Nephron progenitor cell (in vitro differentiated cells): ENCODE measurements around the gene DDX3X.
"Not testable (repeated sequence)": the region's sequence is repeated elsewhere in the genome, so short reads cannot be mapped to it uniquely, and the experiment has no call there.

ENCODE experiments used
- DNase-seq: peaks from one replicate; pipeline ENCODE4 v3.0.0; 2021
- H3K27ac Mint-ChIP-seq: 2 replicates; pipeline ENCODE4 v1.8.0; 2021; ENCODE audit warnings: mild to moderate bottlenecking, moderate library complexity, mixed read lengths
- H3K27me3 Mint-ChIP-seq: 2 replicates; pipeline ENCODE4 v1.8.0; 2021; ENCODE audit warnings: mild to moderate bottlenecking, low read depth, mixed read lengths; ENCODE audit not compliant: poor library complexity
- H3K36me3 Mint-ChIP-seq: 2 replicates; pipeline ENCODE4 v1.8.0; 2021; ENCODE audit warnings: low read depth, mixed read lengths
- H3K4me1 Mint-ChIP-seq: 2 replicates; pipeline ENCODE4 v1.8.0; 2021; ENCODE audit warnings: mixed read lengths
- H3K4me3 Mint-ChIP-seq: 2 replicates; pipeline ENCODE4 v1.8.0; 2021; ENCODE audit warnings: mild to moderate bottlenecking, moderate library complexity, mixed read lengths
- H3K9me3 Mint-ChIP-seq: 2 replicates; pipeline ENCODE4 v1.8.0; 2021; ENCODE audit warnings: mild to moderate bottlenecking, moderate library complexity, mixed read lengths
- CTCF ChIP-seq: fragments of 200-600 bp; sonication (generic); IDR thresholded peaks from 2 replicates; pipeline ENCODE4 v1.5.0; 2021; ENCODE audit warnings: antibody characterized with exemption

Gene DDX3X

GRCh38 chrX:41389311-41389888 is 55.4 kb downstream of the DDX3X start:
- H3K27ac Mint-ChIP-seq: no peak overlapping the region
- peaks cover 5% of the 10 kb centered on the region for H3K27me3 Mint-ChIP-seq
- H3K4me3 Mint-ChIP-seq: no peak overlapping the region
- no peaks in the 10 kb centered on the region for H3K36me3 Mint-ChIP-seq
- H3K4me1 Mint-ChIP-seq: peaks cover 12% of the 10 kb centered on the region
- TF ChIP-seq CTCF: no peak
- peaks cover 47% of the 10 kb centered on the region for H3K9me3 Mint-ChIP-seq
- DNase-seq: no peak

GRCh38 chrX:41390576-41390975 is 56.6 kb downstream of the DDX3X start:
- not testable (repeated sequence) for H3K4me3 Mint-ChIP-seq, H3K36me3 Mint-ChIP-seq, H3K27ac Mint-ChIP-seq, H3K27me3 Mint-ChIP-seq, DNase-seq
- H3K4me1 Mint-ChIP-seq: peaks cover 12% of the 10 kb centered on the region
- H3K9me3 Mint-ChIP-seq: peaks cover 43% of the 10 kb centered on the region

- no peaks in the 10 kb centered on the region for H3K36me3 Mint-ChIP-seq
- TF ChIP-seq CTCF: no peak
- peaks cover 45% of the 10 kb centered on the region for H3K9me3 Mint-ChIP-seq
- peaks cover 5% of the 10 kb centered on the region for H3K27me3 Mint-ChIP-seq
- H3K27ac Mint-ChIP-seq: no peak overlapping the region
- H3K4me3 Mint-ChIP-seq: no peak overlapping the region
- no peak for DNase-seq
- H3K4me1 Mint-ChIP-seq: peaks cover 12% of the 10 kb centered on the region
Measured at GRCh38 chrX:41391606-41392005, 57.6 kb downstream of the DDX3X start.

- Mint-ChIP-seq H3K4me3 (no peak overlapping the region), H3K27me3 (peaks cover under 1% of the 10 kb centered on the region), H3K27ac (no peak overlapping the region), H3K36me3 (no peaks in the 10 kb centered on the region), H3K4me1 (no peaks in the 10 kb centered on the region), H3K9me3 (peaks cover 46% of the 10 kb centered on the region)
- TF ChIP-seq CTCF: no peak
- DNase-seq: no peak
Measured at GRCh38 chrX:41394293-41394692, 60.3 kb downstream of the DDX3X start.

GRCh38 chrX:41397219-41397618 is 63.3 kb downstream of the DDX3X start:
- Mint-ChIP-seq H3K9me3 (peaks cover 45% of the 10 kb centered on the region), H3K36me3 (no peaks in the 10 kb centered on the region)

GRCh38 chrX:41397768-41398167 is 63.8 kb downstream of the DDX3X start:
- no peak for TF ChIP-seq CTCF
- Mint-ChIP-seq H3K36me3 (no peaks in the 10 kb centered on the region), H3K27me3 (no peaks in the 10 kb centered on the region), H3K4me1 (no peaks in the 10 kb centered on the region), H3K9me3 (peaks cover 47% of the 10 kb centered on the region), H3K4me3 (no peak overlapping the region), H3K27ac (no peak overlapping the region)
- no peak for DNase-seq

More at GRCh38 chrX:41397219-41397618, 63.3 kb downstream of the DDX3X start:
- Mint-ChIP-seq H3K27me3 (no peaks in the 10 kb centered on the region), H3K4me1 (no peaks in the 10 kb centered on the region), H3K27ac (no peak overlapping the region), H3K4me3 (no peak overlapping the region)
- no peak for TF ChIP-seq CTCF
- no peak for DNase-seq

- not testable (repeated sequence) for H3K4me1 Mint-ChIP-seq, H3K27me3 Mint-ChIP-seq, H3K27ac Mint-ChIP-seq, H3K4me3 Mint-ChIP-seq, DNase-seq, H3K36me3 Mint-ChIP-seq
- peaks cover 41% of the 10 kb centered on the region for H3K9me3 Mint-ChIP-seq
Measured at GRCh38 chrX:41402556-41402955, 68.6 kb downstream of the DDX3X start.
